Stomach (tissue), 4 donors: Measurements from ENCODE around the gene YPEL2.

Experiments
- EP300 ChIP-seq: sonication (generic); formaldehyde crosslinking; IDR thresholded peaks from one replicate; pipeline ENCODE4 v1.6.1; 2017; ENCODE audit warnings: antibody characterized with exemption
- TF ChIP-seq, protein P1 (sequence below), 7 experiments: fragments of 450-650 bp in 4 of 7; fragments of 200-600 bp in 3 of 7; sonication (generic) in 3 of 7; IDR thresholded peaks; one replicate each; pipeline ENCODE4 v1.5.1; 2016 to 2019; ENCODE audit warnings: antibody characterized with exemption in 7 of 7, control low read depth in 2 of 7, mild to moderate bottlenecking in 1 of 7

DNA sequence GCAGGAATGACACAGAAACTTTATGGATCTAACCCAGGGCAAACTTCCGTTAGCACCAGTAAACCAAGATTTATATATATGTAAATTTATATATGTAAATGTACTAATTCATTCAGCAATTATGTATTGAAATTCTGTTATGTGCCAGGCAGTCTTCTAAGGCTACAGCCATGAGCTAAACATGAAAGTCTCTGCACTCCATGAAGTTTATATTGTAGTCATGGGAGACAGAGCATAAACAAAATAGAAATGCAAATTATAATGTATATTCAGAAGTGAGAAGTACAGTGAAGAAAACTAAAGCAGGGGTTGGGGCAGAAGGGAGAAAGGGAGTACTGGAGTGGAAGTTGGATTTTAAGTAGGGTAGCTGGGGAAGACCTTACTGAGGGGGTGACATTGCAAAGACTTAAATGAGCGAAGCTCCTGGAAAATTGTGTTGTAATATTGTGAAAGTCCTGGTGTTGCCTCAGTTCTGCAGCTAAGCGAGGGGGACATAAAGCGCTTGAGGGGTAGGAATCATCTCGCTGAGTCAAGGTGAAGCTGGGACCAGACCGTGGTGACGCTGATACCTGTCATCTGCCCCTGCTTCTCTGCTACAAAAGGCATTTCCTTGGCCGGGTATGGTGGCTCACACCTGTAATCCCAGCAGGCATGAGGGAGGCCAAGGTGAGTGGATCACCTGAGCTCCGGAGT, 64.8 kb downstream of the YPEL2 start:
- TF ChIP-seq, protein P1, sequence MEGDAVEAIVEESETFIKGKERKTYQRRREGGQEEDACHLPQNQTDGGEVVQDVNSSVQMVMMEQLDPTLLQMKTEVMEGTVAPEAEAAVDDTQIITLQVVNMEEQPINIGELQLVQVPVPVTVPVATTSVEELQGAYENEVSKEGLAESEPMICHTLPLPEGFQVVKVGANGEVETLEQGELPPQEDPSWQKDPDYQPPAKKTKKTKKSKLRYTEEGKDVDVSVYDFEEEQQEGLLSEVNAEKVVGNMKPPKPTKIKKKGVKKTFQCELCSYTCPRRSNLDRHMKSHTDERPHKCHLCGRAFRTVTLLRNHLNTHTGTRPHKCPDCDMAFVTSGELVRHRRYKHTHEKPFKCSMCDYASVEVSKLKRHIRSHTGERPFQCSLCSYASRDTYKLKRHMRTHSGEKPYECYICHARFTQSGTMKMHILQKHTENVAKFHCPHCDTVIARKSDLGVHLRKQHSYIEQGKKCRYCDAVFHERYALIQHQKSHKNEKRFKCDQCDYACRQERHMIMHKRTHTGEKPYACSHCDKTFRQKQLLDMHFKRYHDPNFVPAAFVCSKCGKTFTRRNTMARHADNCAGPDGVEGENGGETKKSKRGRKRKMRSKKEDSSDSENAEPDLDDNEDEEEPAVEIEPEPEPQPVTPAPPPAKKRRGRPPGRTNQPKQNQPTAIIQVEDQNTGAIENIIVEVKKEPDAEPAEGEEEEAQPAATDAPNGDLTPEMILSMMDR (IDR thresholded peaks at IDR 0.05) = no peak
- TF ChIP-seq EP300 = no peak
